Hepatocyte (in vitro differentiated cells): ENCODE data around the gene LRRC61. TPM values are rescaled to one million over a fixed set of nuclear protein-coding genes. Genes with fewer than 3 reads are reported as not detected.

Source experiments
- DNase-seq: peaks from one replicate; pipeline ENCODE4 v3.0.0-alpha.2; 2016; ENCODE audit warnings: low spot score
- H2AFZ ChIP-seq: fragments of 200-600 bp; sonication (generic); 2 replicates; pipeline ENCODE4 v1.6.0; 2016; ENCODE audit warnings: antibody characterized with exemption, mild to moderate bottlenecking
- H3K27ac ChIP-seq: fragments of 200-600 bp; sonication (generic); 2 replicates; pipeline ENCODE4 v1.5.1; 2016; ENCODE audit warnings: mild to moderate bottlenecking
- H3K27me3 ChIP-seq: fragments of 200-600 bp; sonication (generic); 2 replicates; pipeline ENCODE4 v1.6.1; 2016
- H3K36me3 ChIP-seq: fragments of 200-600 bp; sonication (generic); replicated peaks from 2 replicates; pipeline ENCODE4 v1.5.1; 2016; ENCODE audit warnings: low read depth; ENCODE audit not compliant: insufficient read depth
- H3K4me1 ChIP-seq: fragments of 200-600 bp; sonication (generic); 2 replicates; pipeline ENCODE4 v1.5.1; 2016; ENCODE audit warnings: mild to moderate bottlenecking, moderate library complexity; ENCODE audit not compliant: insufficient read depth
- H3K4me2 ChIP-seq: fragments of 200-600 bp; sonication (generic); 2 replicates; pipeline ENCODE4 v1.6.0; 2016
- H3K4me3 ChIP-seq: fragments of 200-600 bp; sonication (generic); 2 replicates; pipeline ENCODE4 v1.5.1; 2016; ENCODE audit warnings: mild to moderate bottlenecking
- H3K79me2 ChIP-seq: fragments of 200-600 bp; sonication (generic); 2 replicates; pipeline ENCODE4 v1.6.0; 2017; ENCODE audit warnings: mild to moderate bottlenecking
- H3K9me2 ChIP-seq: fragments of 200-600 bp; sonication (generic); replicated peaks from 2 replicates; pipeline ENCODE4 v1.6.0; 2017; ENCODE audit warnings: mild to moderate bottlenecking; ENCODE audit not compliant: insufficient read depth
- H3K9me3 ChIP-seq: fragments of 200-600 bp; sonication (generic); 2 replicates; pipeline ENCODE4 v1.5.1; 2016; ENCODE audit warnings: low read depth, mild to moderate bottlenecking
- H4K20me1 ChIP-seq: fragments of 200-600 bp; sonication (generic); 2 replicates; pipeline ENCODE4 v1.6.0; 2016; ENCODE audit warnings: mild to moderate bottlenecking; ENCODE audit not compliant: insufficient read depth, poor library complexity, severe bottlenecking
- EZH2 ChIP-seq: fragments of 200-600 bp; sonication (generic); IDR thresholded peaks from 2 replicates; pipeline ENCODE4 v1.6.1; 2016; ENCODE audit warnings: antibody characterized with exemption, mild to moderate bottlenecking, borderline replicate concordance
- EZH2phosphoT487 ChIP-seq: fragments of 200-600 bp; sonication (generic); IDR thresholded peaks from one replicate; pipeline ENCODE4 v1.6.1; 2018; ENCODE audit warnings: antibody characterized with exemption, mild to moderate bottlenecking, low read depth, moderate library complexity; ENCODE audit not compliant: unreplicated experiment, severe bottlenecking
- WGBS: methylation state at CpG from one replicate; pipeline ENCODE4 v1.1.6; 2016; ENCODE audit warnings: low lambda C conversion rate; ENCODE audit errors: missing lambda C conversion rate; 5-methylcytosine and 5-hydroxymethylcytosine counted together
- polyA plus RNA-seq: library from polyadenylated mRNA; unstranded; fragments of >200 nt; fragmentation: Nextera tagmentation; extraction: Ambion mirVana; gene quantifications from 2 replicates; pipeline ENCODE4 v1.2.1, GENCODE V29; 2016
- total RNA-seq: library from RNA; depleted of rRNA; stranded (reverse); fragments of >200 nt; gene quantifications from 2 replicates; pipeline ENCODE4 v1.2.3, GENCODE V29; 2014
- TF ChIP-seq, protein P1 (sequence below): fragments of 200-600 bp; sonication (generic); IDR thresholded peaks from 2 replicates; pipeline ENCODE4 v1.5.1; 2016; ENCODE audit warnings: antibody characterized with exemption, mild to moderate bottlenecking; ENCODE audit not compliant: poor library complexity

Gene LRRC61
- total and polyA plus RNA-seq, 2 experiments from 2014 or later = 23.4 to 38.7 TPM

DNA sequence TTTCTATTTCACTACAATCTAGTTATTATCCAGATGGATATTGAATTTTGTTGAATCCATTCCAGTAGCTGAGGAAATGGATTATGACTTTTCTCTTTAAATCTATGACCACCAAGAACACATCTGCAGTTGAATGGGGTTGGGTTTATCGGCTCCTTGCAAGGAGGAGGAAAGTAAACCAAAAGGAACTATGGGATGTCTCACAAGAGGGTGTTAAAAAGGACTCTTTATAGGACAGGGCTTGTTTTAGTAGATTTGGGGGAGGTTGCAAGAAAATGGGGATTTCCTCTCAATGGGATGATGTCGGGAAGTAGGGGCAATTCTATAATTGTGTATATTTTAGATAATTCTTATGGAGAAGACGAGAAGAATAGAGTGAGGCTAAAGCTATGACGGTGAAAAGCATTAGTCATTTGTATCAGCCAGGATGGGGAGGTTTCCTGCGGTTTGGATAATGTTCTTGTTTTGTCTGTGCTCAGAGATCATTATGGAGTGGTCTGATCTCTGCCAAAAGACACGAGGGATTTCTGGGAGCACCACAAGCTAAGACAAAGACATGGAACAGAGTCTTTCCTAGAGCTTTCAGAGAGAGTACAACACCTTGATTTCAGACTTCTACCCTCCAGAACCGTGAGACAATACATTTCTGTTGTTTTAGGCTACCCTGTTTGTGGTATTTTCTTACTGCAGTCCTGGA lies 5.3 kb upstream of the LRRC61 start:
- Histone ChIP-seq H3K36me3 (no peaks in the 10 kb centered on the region), H3K27ac (no peak overlapping the region), H3K4me2 (no peak overlapping the region), H2AFZ (no peak overlapping the region), H3K27me3 (no peaks in the 10 kb centered on the region), H3K9me2 (no peaks in the 10 kb centered on the region), H3K4me1 (peaks cover 11% of the 10 kb centered on the region), H3K4me3 (no peak overlapping the region), H3K79me2 (peaks cover 12% of the 10 kb centered on the region), H4K20me1 (no peaks in the 10 kb centered on the region), H3K9me3 (no peaks in the 10 kb centered on the region)
- WGBS = 57% methylated on average over 7 of the region's 7 CpGs
- no peak for DNase-seq
- no peak for TF ChIP-seq EZH2phosphoT487
- TF ChIP-seq, protein P1, sequence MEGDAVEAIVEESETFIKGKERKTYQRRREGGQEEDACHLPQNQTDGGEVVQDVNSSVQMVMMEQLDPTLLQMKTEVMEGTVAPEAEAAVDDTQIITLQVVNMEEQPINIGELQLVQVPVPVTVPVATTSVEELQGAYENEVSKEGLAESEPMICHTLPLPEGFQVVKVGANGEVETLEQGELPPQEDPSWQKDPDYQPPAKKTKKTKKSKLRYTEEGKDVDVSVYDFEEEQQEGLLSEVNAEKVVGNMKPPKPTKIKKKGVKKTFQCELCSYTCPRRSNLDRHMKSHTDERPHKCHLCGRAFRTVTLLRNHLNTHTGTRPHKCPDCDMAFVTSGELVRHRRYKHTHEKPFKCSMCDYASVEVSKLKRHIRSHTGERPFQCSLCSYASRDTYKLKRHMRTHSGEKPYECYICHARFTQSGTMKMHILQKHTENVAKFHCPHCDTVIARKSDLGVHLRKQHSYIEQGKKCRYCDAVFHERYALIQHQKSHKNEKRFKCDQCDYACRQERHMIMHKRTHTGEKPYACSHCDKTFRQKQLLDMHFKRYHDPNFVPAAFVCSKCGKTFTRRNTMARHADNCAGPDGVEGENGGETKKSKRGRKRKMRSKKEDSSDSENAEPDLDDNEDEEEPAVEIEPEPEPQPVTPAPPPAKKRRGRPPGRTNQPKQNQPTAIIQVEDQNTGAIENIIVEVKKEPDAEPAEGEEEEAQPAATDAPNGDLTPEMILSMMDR = no peak

DNA sequence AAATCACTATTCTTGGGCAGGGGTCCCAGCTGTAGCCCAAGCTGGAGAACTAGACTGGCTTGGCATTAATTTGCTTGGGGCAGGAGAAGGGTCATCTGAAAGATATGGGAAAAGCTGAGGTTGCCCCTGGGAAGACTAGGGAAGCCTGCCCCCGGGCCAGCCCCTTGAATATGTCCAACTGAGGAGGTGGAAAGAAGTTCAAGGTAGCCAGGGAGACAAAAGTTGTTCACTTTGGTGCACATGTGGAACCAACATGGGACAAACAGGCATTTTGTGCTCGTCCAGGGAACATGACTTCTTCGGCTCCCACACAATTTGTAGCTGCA lies 1.4 kb upstream of the LRRC61 start:
- Histone ChIP-seq H3K4me1 (peaks cover 16% of the 10 kb centered on the region), H3K4me2 (peak overlapping the region; percentile 82), H3K4me3 (no peak overlapping the region), H3K9me3 (no peaks in the 10 kb centered on the region), H3K36me3 (no peaks in the 10 kb centered on the region), H3K27ac (peak overlapping the region; percentile 93), H3K79me2 (peaks cover 28% of the 10 kb centered on the region), H2AFZ (no peak overlapping the region), H4K20me1 (no peaks in the 10 kb centered on the region), H3K27me3 (no peaks in the 10 kb centered on the region), H3K9me2 (no peaks in the 10 kb centered on the region)
- TF ChIP-seq EZH2 (no peak), EZH2phosphoT487 (no peak)
- TF ChIP-seq, protein P1 = no peak
- 93% methylated on average over 3 of the region's 3 CpGs for WGBS
- no peak for DNase-seq

DNA sequence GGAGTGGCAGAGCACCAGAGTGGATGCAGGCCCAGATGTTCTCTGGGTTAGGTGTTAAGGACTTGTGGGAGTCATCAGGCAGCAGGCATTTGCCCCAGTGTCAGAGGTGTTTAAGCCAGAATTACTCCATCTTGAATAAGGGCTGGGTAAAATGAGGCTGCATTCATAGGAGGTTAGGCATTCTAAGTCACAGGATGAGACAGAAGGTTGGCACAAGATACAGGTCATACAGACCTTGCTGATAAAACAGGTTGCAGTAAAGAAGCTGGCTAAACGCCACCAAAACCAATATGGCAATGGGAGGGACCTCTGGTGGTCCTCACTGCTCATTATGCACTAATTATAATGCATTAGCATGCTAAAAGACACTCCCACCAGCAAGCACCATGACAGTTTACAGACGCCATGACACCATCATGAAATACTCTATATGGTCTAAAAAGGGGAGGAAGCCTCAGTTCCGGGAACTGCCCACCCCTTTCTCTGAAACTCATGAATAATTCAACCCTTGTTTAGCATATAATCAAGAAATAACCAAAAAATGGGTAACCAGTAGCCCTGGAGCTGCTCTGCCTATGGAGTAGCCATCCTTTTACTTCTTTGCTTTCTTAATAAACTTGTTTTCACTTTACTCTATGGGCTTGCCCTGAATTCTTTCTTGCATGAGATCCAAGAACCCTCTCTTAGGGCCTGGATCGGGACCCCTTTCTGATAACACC lies 882 bp upstream of the LRRC61 start:
- DNase-seq = no peak
- Histone ChIP-seq H3K27ac (peak overlapping the region; percentile 93), H3K27me3 (no peaks in the 10 kb centered on the region), H3K9me2 (no peaks in the 10 kb centered on the region), H2AFZ (peak overlapping the region; percentile 81), H3K36me3 (no peaks in the 10 kb centered on the region), H3K79me2 (peaks cover 31% of the 10 kb centered on the region), H3K9me3 (no peaks in the 10 kb centered on the region), H3K4me1 (peaks cover 16% of the 10 kb centered on the region), H4K20me1 (no peaks in the 10 kb centered on the region), H3K4me3 (peak overlapping the region; percentile 37), H3K4me2 (peak overlapping the region; percentile 82)
- WGBS = 74% methylated on average over 4 of the region's 4 CpGs
- TF ChIP-seq, protein P1 = no peak
- TF ChIP-seq EZH2phosphoT487 (no peak), EZH2 (no peak)
